NB4 (cell line): ENCODE results near the gene TRAPPC12.

Experiments used
- CTCF ChIP-seq: IDR thresholded peaks from one replicate; pipeline ENCODE4 v1.5.1; 2012; ENCODE audit warnings: low read depth, low read length
- POLR2A ChIP-seq: IDR thresholded peaks from 2 replicates; pipeline ENCODE4 v1.6.1; 2011; ENCODE audit warnings: mild to moderate bottlenecking; ENCODE audit not compliant: insufficient read length; ENCODE audit errors: extremely low read depth

- TF ChIP-seq CTCF (no peak), POLR2A (no peak)
Measured at GRCh38 chr2:3418766-3419404, 39.4 kb downstream of the TRAPPC12 start.
